Measurements from ENCODE around the gene MRGPRX2.
A peak's percentile ranks its signal among the peaks of the same experiment; 100 is the strongest.

Gene MRGPRX2

DNA sequence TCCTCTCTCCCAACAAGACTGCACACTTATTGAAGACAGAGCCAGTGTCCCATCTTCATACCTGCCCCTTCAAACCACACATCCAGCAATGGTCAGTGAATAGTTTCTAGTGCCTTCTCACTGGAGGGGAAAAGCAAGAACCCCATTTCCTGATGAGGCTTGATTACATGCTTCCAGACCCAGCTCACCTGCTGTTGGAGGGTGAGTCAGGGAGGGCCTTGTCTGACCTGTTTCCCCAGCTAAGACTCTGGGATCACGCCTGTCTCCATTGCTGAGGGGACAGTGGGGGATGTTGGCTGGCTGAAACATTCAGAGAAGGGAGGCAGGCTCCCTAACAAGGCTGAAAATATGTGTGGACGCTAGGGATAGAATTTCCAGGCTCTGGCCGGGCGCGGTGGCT lies 28.9 kb upstream of the MRGPRX2 start:
- no peak for TF ChIP-seq CTCF (IDR thresholded peaks at IDR 0.05; ENCODE audit: control insufficient read depth, insufficient read depth, low read depth, low read length, missing control alignments)
- no peak for DNase-seq (ENCODE audit: low read depth)
- H3K4me3 ChIP-seq (ENCODE audit: control insufficient read depth, low read depth, low read length): no peak overlapping the region

DNA sequence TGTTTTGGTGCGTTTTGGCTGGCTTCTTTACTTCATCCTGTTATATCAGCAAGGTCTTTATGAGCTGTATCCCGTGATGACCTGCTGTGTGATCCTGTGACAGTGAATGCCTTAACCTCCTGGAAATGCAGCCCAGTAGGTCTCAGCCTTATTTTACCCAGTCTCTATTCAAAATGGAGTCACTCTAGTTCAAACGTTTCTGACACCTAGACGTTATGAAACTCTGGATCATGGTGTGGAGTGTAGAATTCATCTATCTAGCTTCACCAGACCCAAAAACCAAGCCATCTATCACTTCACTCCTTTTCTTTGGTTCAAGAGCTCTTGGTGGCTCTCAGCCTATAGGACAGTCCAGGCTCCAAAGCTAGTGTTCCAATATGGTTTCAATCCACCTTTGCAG lies 28.3 kb upstream of the MRGPRX2 start:
- no peak for TF ChIP-seq CTCF (IDR thresholded peaks at IDR 0.05; ENCODE audit: control insufficient read depth, insufficient read depth, low read depth, low read length, missing control alignments)
- DNase-seq (ENCODE audit: low read depth): no peak

DNA sequence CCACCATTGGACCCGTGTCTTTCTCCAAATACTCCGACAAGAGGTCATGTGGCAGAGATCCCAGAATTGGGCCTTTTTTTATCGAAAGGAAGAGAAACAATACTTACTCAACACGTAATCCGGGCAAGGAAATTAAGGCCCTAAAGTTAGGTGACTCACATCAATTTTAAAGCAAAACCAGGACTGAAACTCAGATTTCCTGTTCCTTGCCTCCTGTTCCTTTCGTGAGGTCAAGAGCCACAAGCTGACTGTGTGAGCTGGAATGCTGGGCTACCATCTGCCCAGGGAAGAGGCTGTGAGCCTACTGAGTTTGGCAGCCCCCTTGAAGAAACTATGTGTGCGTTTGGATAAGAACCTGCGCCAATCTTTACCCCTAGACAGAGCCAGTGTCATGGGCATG lies 27.1 kb upstream of the MRGPRX2 start:
- H3K4me3 ChIP-seq (ENCODE audit: control insufficient read depth, low read depth, low read length): no peak overlapping the region
- no peak for TF ChIP-seq CTCF (IDR thresholded peaks at IDR 0.05; ENCODE audit: control insufficient read depth, insufficient read depth, low read depth, low read length, missing control alignments)
- DNase-seq (ENCODE audit: low read depth): peak; percentile 71

More for the DNA sequence above, 28.3 kb upstream of the MRGPRX2 start:
- no peak overlapping the region for H3K4me3 ChIP-seq (ENCODE audit: control insufficient read depth, low read depth, low read length)

DNA sequence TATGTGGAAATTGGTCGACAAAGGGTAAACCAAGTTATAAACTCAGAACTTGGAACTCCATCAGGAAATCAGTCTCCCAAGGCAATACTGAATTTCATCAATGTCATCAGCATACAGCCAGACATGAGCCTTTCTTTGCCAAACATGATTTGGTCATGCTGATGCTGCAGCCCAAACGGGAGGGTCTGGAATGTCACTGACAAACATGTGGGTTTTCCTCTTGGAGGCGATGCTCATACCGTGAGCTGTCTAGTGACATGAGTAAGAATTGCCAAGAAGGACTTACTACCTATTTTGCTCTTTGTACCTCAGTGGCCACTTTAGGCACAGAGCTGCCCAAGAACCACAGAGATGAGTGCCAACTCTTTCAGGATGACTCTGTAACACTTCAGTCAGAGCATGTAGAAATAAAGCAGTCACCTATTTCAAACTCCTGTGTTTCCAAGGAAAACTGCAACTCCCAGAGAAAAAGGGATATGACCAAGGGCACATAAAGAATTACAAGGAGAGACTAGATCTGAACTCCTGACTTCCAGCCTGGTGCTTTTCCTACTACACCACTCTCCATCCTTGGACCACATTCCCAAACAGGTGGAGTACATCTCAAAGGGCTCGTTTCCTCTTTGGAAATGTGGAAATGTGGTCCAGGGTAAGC lies 24.3 kb upstream of the MRGPRX2 start:
- no peak overlapping the region for H3K4me3 ChIP-seq (ENCODE audit: control insufficient read depth, low read depth, low read length)
- no peak for TF ChIP-seq CTCF (IDR thresholded peaks at IDR 0.05; ENCODE audit: control insufficient read depth, insufficient read depth, low read depth, low read length, missing control alignments)
- DNase-seq (ENCODE audit: low read depth): no peak

- no peak for DNase-seq (ENCODE audit: low read depth)
- TF ChIP-seq CTCF (IDR thresholded peaks at IDR 0.05; ENCODE audit: control insufficient read depth, insufficient read depth, low read depth, low read length, missing control alignments): no peak
These were observed 22.6 kb upstream of the MRGPRX2 start for GRCh38 chr11:19083166-19083565.

DNA sequence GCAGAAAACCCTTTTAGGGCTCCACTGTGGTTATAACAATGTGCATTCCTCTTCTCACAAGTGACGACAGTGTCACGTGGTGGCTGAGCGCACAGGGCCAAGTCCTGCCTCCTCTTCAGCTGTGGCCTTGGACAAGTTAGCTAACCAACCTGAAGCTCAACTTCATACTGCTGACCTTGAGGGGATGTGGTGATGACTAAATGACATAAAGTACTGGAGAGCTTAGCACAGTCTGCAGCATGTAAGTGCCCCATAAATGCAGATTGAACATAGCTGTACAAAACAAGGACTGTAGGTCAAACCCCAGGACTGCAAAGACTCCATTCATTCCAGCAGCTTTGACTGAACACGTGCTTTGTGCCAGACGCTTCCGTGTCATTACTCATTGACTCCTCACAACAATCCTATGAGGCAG lies 20.1 kb upstream of the MRGPRX2 start:
- DNase-seq (ENCODE audit: low read depth): peak; percentile 32
- no peak for TF ChIP-seq CTCF (IDR thresholded peaks at IDR 0.05; ENCODE audit: control insufficient read depth, insufficient read depth, low read depth, low read length, missing control alignments)
- no peak overlapping the region for H3K4me3 ChIP-seq (ENCODE audit: control insufficient read depth, low read depth, low read length)

More at GRCh38 chr11:19083166-19083565, 22.6 kb upstream of the MRGPRX2 start:
- H3K4me3 ChIP-seq (ENCODE audit: control insufficient read depth, low read depth, low read length): no peak overlapping the region
